OCI-LY1 (cell line): Measurements from ENCODE around the gene PPFIA4.
"Not testable (repeated sequence)": the region's sequence is repeated elsewhere in the genome, so short reads cannot be mapped to it uniquely, and the experiment has no call there.

ENCODE experiments used
- H2AFZ ChIP-seq: fragments of 200-600 bp; sonication (generic), shearing (Covaris generic); 2 replicates; pipeline ENCODE4 v1.6.0; 2014; ENCODE audit warnings: antibody characterized with exemption, mild to moderate bottlenecking, low read length
- H3F3A ChIP-seq: fragments of 200-600 bp; sonication (generic), shearing (Covaris generic); 2 replicates; pipeline ENCODE4 v1.6.0; 2014; ENCODE audit warnings: mild to moderate bottlenecking, antibody characterized with exemption, low read length, moderate library complexity; ENCODE audit not compliant: insufficient read depth
- H3K27ac ChIP-seq: fragments of 200-600 bp; sonication (generic); 2 replicates; pipeline ENCODE4 v1.5.1; 2014; ENCODE audit warnings: low read length, mixed run types, mild to moderate bottlenecking, low read depth; ENCODE audit not compliant: poor library complexity, severe bottlenecking
- H3K27me3 ChIP-seq: fragments of 200-600 bp; sonication (generic); 2 replicates; pipeline ENCODE4 v1.6.0; 2014; ENCODE audit warnings: antibody characterized with exemption, mild to moderate bottlenecking, low read length, moderate library complexity; ENCODE audit not compliant: insufficient read depth
- H3K36me3 ChIP-seq: fragments of 200-600 bp; sonication (generic); 2 replicates; pipeline ENCODE4 v1.6.1; 2014; ENCODE audit warnings: mild to moderate bottlenecking, antibody characterized with exemption, low read length, moderate library complexity, mixed read lengths; ENCODE audit not compliant: insufficient read depth
- H3K4me1 ChIP-seq: fragments of 200-600 bp; sonication (generic); 2 replicates; pipeline ENCODE4 v1.5.1; 2014; ENCODE audit warnings: mild to moderate bottlenecking, low read length, moderate library complexity; ENCODE audit not compliant: insufficient read depth, severe bottlenecking
- H3K4me2 ChIP-seq: fragments of 200-600 bp; sonication (generic), shearing (Covaris generic); 2 replicates; pipeline ENCODE4 v1.6.1; 2014; ENCODE audit warnings: low read length
- H3K4me3 ChIP-seq: fragments of 200-600 bp; sonication (generic); 2 replicates; pipeline ENCODE4 v1.5.1; 2014; ENCODE audit warnings: low read length, low read depth, mild to moderate bottlenecking, mixed read lengths; ENCODE audit not compliant: poor library complexity, severe bottlenecking
- H3K79me2 ChIP-seq: fragments of 200-600 bp; shearing (Covaris generic); 2 replicates; pipeline ENCODE4 v1.6.1; 2016; ENCODE audit warnings: mixed run types, low read length, mixed read lengths; ENCODE audit not compliant: insufficient read depth
- H3K9ac ChIP-seq: fragments of 200-600 bp; sonication (generic), shearing (Covaris generic); 2 replicates; pipeline ENCODE4 v1.6.1; 2014; ENCODE audit warnings: mild to moderate bottlenecking, low read length, mixed read lengths
- H3K9me2 ChIP-seq: fragments of 200-600 bp; sonication (generic), shearing (Covaris generic); 2 replicates; pipeline ENCODE4 v1.6.1; 2014; ENCODE audit warnings: low read depth, mild to moderate bottlenecking, low read length, mixed read lengths
- H3K9me3 ChIP-seq: fragments of 200-600 bp; shearing (Covaris generic); 2 replicates; pipeline ENCODE4 v1.6.1; 2014; ENCODE audit warnings: low read length, mixed read lengths
- H4K20me1 ChIP-seq: fragments of 200-600 bp; sonication (generic), shearing (Covaris generic); 2 replicates; pipeline ENCODE4 v1.6.0; 2016; ENCODE audit warnings: mild to moderate bottlenecking, low read length; ENCODE audit not compliant: insufficient read depth
- EZH2 ChIP-seq: fragments of 200-600 bp; sonication (generic), shearing (Covaris generic); IDR thresholded peaks from 2 replicates; pipeline ENCODE4 v1.8.0; 2017; ENCODE audit warnings: borderline replicate concordance, mixed run types, mild to moderate bottlenecking, antibody characterized with exemption, low read length, moderate library complexity, mixed read lengths
- TF ChIP-seq, protein P1 (sequence below): fragments of 200-600 bp; sonication (generic), shearing (Covaris generic); IDR thresholded peaks from 2 replicates; pipeline ENCODE4 v1.5.1; 2017; ENCODE audit warnings: mild to moderate bottlenecking, antibody characterized with exemption, low read length, moderate library complexity, mixed read lengths

The PPFIA4 gene

DNA sequence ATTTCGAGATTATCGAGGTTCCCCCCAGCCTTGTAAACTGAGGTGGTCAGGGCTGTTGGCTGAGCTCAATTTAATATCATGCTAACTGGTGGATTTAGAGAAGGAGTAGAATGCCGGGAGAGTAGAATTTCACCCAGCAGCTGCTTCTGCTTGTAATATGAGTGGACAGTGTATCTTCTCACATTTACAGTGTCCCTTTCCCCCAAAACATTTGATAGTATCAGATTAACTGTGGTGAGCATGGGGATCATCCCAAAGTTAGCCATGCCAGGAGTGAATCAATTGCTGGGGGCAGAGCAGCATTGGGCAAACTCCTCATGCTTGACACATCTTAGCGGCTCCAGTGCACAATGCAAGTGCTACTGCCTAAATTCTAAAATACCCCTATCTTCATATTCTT is 9.2 kb upstream of the PPFIA4 start:
- TF ChIP-seq EZH2 = no peak
- TF ChIP-seq, protein P1, sequence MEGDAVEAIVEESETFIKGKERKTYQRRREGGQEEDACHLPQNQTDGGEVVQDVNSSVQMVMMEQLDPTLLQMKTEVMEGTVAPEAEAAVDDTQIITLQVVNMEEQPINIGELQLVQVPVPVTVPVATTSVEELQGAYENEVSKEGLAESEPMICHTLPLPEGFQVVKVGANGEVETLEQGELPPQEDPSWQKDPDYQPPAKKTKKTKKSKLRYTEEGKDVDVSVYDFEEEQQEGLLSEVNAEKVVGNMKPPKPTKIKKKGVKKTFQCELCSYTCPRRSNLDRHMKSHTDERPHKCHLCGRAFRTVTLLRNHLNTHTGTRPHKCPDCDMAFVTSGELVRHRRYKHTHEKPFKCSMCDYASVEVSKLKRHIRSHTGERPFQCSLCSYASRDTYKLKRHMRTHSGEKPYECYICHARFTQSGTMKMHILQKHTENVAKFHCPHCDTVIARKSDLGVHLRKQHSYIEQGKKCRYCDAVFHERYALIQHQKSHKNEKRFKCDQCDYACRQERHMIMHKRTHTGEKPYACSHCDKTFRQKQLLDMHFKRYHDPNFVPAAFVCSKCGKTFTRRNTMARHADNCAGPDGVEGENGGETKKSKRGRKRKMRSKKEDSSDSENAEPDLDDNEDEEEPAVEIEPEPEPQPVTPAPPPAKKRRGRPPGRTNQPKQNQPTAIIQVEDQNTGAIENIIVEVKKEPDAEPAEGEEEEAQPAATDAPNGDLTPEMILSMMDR = no peak
- Histone ChIP-seq H3K36me3 (peaks cover 95% of the 10 kb centered on the region), H4K20me1 (no peaks in the 10 kb centered on the region), H3K4me1 (no peaks in the 10 kb centered on the region), H3K9me3 (no peaks in the 10 kb centered on the region), H3K79me2 (no peaks in the 10 kb centered on the region), H3K4me3 (no peak overlapping the region), H3K9ac (no peak overlapping the region), H2AFZ (no peak overlapping the region), H3K4me2 (no peak overlapping the region), H3K27ac (no peak overlapping the region), H3K27me3 (no peaks in the 10 kb centered on the region), H3K9me2 (no peaks in the 10 kb centered on the region), H3F3A (no peaks in the 10 kb centered on the region)

DNA sequence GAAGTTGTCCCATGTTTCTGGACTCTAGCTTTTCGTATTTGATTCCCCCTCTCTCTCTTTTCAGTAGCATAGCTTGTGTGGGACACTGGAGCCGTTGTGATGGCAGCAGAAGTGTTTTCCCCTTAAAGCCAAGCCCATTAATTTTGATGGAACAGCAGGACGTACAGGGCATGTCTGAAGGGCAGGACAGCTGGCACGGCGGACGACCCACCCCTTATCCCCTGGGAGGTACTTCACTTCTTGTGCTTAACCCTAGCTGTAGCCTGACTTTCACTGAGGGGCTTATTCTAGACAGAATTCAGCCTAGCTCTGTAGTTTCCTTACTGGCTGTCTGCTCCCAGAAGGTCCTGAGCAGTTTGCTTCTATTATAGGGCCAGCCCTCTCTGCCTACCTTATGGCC is 8.6 kb upstream of the PPFIA4 start:
- H3K4me3 ChIP-seq = no peak overlapping the region
- no peaks in the 10 kb centered on the region for H3K4me1 ChIP-seq
- no peak overlapping the region for H3K27ac ChIP-seq
- no peaks in the 10 kb centered on the region for H3F3A ChIP-seq
- no peaks in the 10 kb centered on the region for H3K27me3 ChIP-seq
- no peak overlapping the region for H2AFZ ChIP-seq
- H3K9me3 ChIP-seq = no peaks in the 10 kb centered on the region
- peaks cover 95% of the 10 kb centered on the region for H3K36me3 ChIP-seq
- no peaks in the 10 kb centered on the region for H4K20me1 ChIP-seq
- H3K79me2 ChIP-seq = no peaks in the 10 kb centered on the region
- no peaks in the 10 kb centered on the region for H3K9me2 ChIP-seq
- TF ChIP-seq, protein P1 = no peak
- no peak for TF ChIP-seq EZH2
- H3K4me2 ChIP-seq = no peak overlapping the region
- no peak overlapping the region for H3K9ac ChIP-seq

DNA sequence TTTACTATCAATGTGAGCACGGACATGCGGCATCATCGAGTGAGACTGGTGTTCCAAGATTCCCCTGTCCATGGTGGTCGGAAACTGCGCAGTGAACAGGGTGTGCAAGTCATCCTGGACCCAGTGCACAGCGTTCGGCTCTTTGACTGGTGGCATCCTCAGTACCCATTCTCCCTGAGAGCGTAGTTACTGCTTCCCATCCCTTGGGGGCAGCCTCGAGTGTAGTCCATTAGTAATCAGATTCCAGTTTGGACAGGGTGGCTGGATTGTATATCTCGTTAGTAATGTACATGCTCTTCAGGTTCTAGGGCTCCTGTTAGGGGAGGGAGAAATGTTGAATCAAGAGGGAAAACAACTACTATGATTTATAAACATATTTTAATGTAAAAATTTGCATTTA is 3.4 kb upstream of the PPFIA4 start:
- not testable (repeated sequence) for H4K20me1 ChIP-seq, H3K4me3 ChIP-seq, H3K4me1 ChIP-seq, H3K79me2 ChIP-seq, H3K4me2 ChIP-seq, H3K9ac ChIP-seq, H3K27me3 ChIP-seq, H3K9me3 ChIP-seq, H3F3A ChIP-seq, H3K27ac ChIP-seq, H3K9me2 ChIP-seq, H2AFZ ChIP-seq
- H3K36me3 ChIP-seq = peaks cover 70% of the 10 kb centered on the region

DNA sequence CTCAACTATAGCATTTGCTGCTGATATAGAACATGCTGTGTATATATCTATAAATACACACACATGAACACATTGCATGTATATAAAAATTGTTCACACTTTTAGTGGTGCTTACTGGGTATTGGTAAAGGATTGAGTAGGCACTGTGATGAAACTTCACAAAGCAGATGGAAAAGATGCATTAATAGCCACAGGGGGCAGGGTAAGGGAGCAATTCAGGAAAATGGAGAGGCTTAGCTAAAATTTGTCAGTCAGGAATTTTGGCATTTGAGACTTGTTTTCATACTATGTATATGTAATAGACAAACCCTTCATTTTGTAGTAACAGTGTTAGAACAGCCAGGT is 633 bp upstream of the PPFIA4 start:
- Histone ChIP-seq H3K9me3 (no peaks in the 10 kb centered on the region), H4K20me1 (no peaks in the 10 kb centered on the region), H3K4me1 (peaks cover 9% of the 10 kb centered on the region), H3K79me2 (no peaks in the 10 kb centered on the region), H3K27me3 (no peaks in the 10 kb centered on the region), H3F3A (no peaks in the 10 kb centered on the region), H3K27ac (no peak overlapping the region), H3K9me2 (no peaks in the 10 kb centered on the region), H3K4me3 (peak overlapping the region; percentile 60), H3K9ac (no peak overlapping the region), H3K4me2 (peak overlapping the region; percentile 73; the same call in 1 of the 2 replicates), H2AFZ (peak overlapping the region; percentile 85), H3K36me3 (peaks cover 47% of the 10 kb centered on the region)
- no peak for TF ChIP-seq EZH2
- TF ChIP-seq, protein P1 = no peak
